ENCODE results near the gene PDCD1. TPM values are rescaled to one million over a fixed set of nuclear protein-coding genes. Genes with fewer than 3 reads are reported as not detected.

Gene PDCD1
- total and polyA plus RNA-seq, 2 donors (not counting 1 experiment from before 2014, with no cell fraction given): 0.28 to 1.3 TPM

DNA sequence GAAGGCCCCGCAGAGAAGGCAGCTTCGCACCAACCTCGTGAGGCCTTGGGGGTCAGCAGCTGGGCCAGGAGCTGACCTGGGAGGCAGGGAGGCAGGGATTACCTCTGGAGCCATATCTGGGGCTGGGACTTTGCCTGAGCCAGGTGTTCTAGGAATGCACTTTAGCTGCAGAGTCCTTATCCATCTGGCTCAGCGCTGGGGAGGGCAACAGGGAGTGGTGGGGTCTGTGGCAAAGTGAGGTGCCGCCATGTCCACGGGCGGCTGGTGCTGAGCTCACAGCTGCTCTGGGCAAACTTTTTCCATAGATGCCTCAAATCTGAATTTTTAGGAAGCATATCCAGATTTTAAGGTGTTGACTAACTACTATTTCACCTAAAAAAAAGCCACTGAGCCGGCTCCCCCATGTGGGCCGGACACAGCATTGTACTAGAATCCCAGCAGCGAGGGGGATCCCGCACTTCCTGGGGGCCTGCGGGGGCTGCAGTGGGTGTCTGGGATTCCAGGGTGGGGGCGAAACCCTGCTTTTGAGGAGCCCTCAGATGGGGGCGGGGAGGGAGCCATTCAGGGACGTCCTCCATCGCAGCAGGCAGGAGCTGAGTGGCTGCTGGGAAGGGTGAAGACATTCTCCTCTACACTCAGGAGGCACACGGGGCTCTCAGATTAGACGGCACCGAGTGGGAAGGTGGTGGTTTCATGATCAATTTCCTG, 45.5 kb upstream of the PDCD1 start:
- 91% methylated on average over 11 of the region's 19 CpGs for WGBS (ENCODE audit: insufficient coverage)
- H3K4me2 ChIP-seq (replicated peaks; ENCODE audit: low read depth, low read length, poor library complexity, severe bottlenecking): no peak overlapping the region
- H4K20me1 ChIP-seq (ENCODE audit: control insufficient read depth, insufficient read depth, low read length, poor library complexity, severe bottlenecking): peaks cover 45% of the 10 kb centered on the region
- no peak overlapping the region for H2AFZ ChIP-seq (ENCODE audit: insufficient read depth, low read depth, low read length, poor library complexity, severe bottlenecking)
- no peaks in the 10 kb centered on the region for H3K9me3 Mint-ChIP-seq (ENCODE audit: insufficient read depth)
- no peak overlapping the region for H3K27ac Mint-ChIP-seq
- ChIA-PET POLR2A (no interaction called here), CTCF (no interaction called here)
- H3K4me1 Mint-ChIP-seq: peaks cover 6% of the 10 kb centered on the region
- TF ChIP-seq, protein P1, sequence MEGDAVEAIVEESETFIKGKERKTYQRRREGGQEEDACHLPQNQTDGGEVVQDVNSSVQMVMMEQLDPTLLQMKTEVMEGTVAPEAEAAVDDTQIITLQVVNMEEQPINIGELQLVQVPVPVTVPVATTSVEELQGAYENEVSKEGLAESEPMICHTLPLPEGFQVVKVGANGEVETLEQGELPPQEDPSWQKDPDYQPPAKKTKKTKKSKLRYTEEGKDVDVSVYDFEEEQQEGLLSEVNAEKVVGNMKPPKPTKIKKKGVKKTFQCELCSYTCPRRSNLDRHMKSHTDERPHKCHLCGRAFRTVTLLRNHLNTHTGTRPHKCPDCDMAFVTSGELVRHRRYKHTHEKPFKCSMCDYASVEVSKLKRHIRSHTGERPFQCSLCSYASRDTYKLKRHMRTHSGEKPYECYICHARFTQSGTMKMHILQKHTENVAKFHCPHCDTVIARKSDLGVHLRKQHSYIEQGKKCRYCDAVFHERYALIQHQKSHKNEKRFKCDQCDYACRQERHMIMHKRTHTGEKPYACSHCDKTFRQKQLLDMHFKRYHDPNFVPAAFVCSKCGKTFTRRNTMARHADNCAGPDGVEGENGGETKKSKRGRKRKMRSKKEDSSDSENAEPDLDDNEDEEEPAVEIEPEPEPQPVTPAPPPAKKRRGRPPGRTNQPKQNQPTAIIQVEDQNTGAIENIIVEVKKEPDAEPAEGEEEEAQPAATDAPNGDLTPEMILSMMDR (IDR thresholded peaks at IDR 0.05): no peak
- TF ChIP-seq EZH2 (IDR thresholded peaks at IDR 0.05; ENCODE audit: borderline replicate concordance, insufficient read depth, low read depth, low read length, poor library complexity, severe bottlenecking): no peak
- no peaks in the 10 kb centered on the region for H3K27me3 ChIP-seq (replicated peaks in 1 of 4; ENCODE audit: control extremely low read depth in 1 of 4, control insufficient read depth in 3 of 4, insufficient read depth in 4 of 4, low read length in 3 of 4)
- peaks cover 0 to 6% of the 10 kb centered on the region in 2 donors for H3K4me1 ChIP-seq (ENCODE audit: control insufficient read depth in 2 of 2, insufficient read depth in 2 of 2, low read length in 2 of 2)
- no peak overlapping the region for H3K27ac ChIP-seq (ENCODE audit: low read length in 2 of 2)
- no peak overlapping the region for H3K4me3 Mint-ChIP-seq
- H3K9ac ChIP-seq (ENCODE audit: low read length): no peak overlapping the region
- ATAC-seq (ENCODE audit: low read depth) (no peak), DNase-seq (no peak)
- H3K36me3 ChIP-seq (replicated peaks in 1 of 2; ENCODE audit: control extremely low read depth in 1 of 2, control insufficient read depth in 1 of 2, extremely low read depth in 1 of 2, insufficient read depth in 2 of 2, low read length in 1 of 2): peaks cover 0 to 5% of the 10 kb centered on the region in 2 experiments
- no peak overlapping the region for H3K4me3 ChIP-seq (ENCODE audit: control extremely low read depth in 1 of 5, extremely low read depth in 1 of 5, insufficient read depth in 1 of 5, low read depth in 2 of 5, low read length in 4 of 5)
- intact Hi-C loops (cut with micrococcal nuclease): no loop called here
- H3K27me3 Mint-ChIP-seq: no peaks in the 10 kb centered on the region
- H3K9me3 ChIP-seq (ENCODE audit: control extremely low read depth in 1 of 3, control insufficient read depth in 2 of 3, insufficient read depth in 1 of 3, low read length in 2 of 3): no peaks in the 10 kb centered on the region
- H3K79me2 ChIP-seq (ENCODE audit: control insufficient read depth, insufficient read depth, low read length): peaks cover 36% of the 10 kb centered on the region

DNA sequence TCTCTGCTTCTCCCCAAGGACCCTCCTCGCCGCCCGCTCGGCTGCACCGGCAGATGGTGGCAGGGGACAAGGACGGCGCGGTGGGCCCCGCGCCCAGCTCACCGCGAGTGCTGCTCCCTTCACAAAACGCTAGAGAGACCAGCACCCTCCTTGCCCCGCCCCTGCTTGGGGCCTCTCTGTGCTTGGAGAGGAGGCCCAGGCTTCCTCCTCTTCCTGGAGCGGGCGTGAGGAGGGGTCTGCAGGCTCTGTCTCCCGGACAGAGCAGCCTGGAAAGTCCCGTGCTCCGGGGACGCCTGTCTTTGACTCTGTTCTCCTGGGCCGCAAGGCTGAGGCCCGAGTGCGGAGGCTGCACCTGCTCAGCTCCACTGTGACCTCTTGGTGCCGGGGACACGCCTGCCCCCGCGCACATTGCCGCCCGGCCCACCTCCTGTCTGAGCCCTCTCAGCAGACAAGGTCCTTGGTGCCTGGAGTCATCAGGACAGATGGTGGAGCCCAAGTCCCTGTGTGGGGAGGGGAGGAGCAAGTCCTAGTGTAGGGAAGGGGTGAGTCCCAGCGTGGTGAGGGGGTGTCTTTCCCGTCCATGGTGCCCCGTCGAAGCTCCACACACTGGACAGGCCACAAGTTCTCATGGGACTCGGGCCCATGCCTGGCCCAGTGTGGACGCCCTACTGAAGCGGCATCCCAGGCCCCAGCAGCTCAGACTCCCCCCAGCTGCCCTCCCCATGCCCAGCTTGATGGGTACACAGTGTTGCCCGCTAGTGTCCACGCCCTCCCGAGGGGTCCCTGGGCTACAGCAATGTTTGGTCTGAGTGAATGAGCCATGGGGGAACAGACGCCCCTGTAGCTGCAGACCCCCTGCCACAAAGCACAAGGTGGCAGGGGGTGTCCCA, 44.7 kb upstream of the PDCD1 start:
- peaks cover 0 to 6% of the 10 kb centered on the region in 2 donors for H3K4me1 ChIP-seq (ENCODE audit: control insufficient read depth in 2 of 2, insufficient read depth in 2 of 2, low read length in 2 of 2)
- H3K27me3 ChIP-seq (replicated peaks in 1 of 4; ENCODE audit: control extremely low read depth in 1 of 4, control insufficient read depth in 3 of 4, insufficient read depth in 4 of 4, low read length in 3 of 4): no peaks in the 10 kb centered on the region
- intact Hi-C loops (cut with micrococcal nuclease): no loop called here
- H3K27me3 Mint-ChIP-seq: no peaks in the 10 kb centered on the region
- H3K4me2 ChIP-seq (replicated peaks; ENCODE audit: low read depth, low read length, poor library complexity, severe bottlenecking): no peak overlapping the region
- no peak for TF ChIP-seq EZH2 (IDR thresholded peaks at IDR 0.05; ENCODE audit: borderline replicate concordance, insufficient read depth, low read depth, low read length, poor library complexity, severe bottlenecking)
- TF ChIP-seq, protein P1 (IDR thresholded peaks at IDR 0.05): no peak
- ChIA-PET POLR2A (no interaction called here), CTCF (no interaction called here)
- no peak overlapping the region for H2AFZ ChIP-seq (ENCODE audit: insufficient read depth, low read depth, low read length, poor library complexity, severe bottlenecking)
- H3K4me3 ChIP-seq (ENCODE audit: control extremely low read depth in 1 of 5, extremely low read depth in 1 of 5, insufficient read depth in 1 of 5, low read depth in 2 of 5, low read length in 4 of 5): no peak overlapping the region
- ATAC-seq (ENCODE audit: low read depth) (no peak), DNase-seq (no peak)
- no peak overlapping the region for H3K4me3 Mint-ChIP-seq
- WGBS (ENCODE audit: insufficient coverage): 99% methylated on average over 39 of the region's 40 CpGs
- H3K27ac Mint-ChIP-seq: no peak overlapping the region
- H3K27ac ChIP-seq (ENCODE audit: low read length in 2 of 2): no peak overlapping the region
- H3K79me2 ChIP-seq (ENCODE audit: control insufficient read depth, insufficient read depth, low read length): peaks cover 32% of the 10 kb centered on the region
- H4K20me1 ChIP-seq (ENCODE audit: control insufficient read depth, insufficient read depth, low read length, poor library complexity, severe bottlenecking): peaks cover 39% of the 10 kb centered on the region
- H3K9me3 ChIP-seq (ENCODE audit: control extremely low read depth in 1 of 3, control insufficient read depth in 2 of 3, insufficient read depth in 1 of 3, low read length in 2 of 3): no peaks in the 10 kb centered on the region
- peaks cover 0 to 5% of the 10 kb centered on the region in 2 experiments for H3K36me3 ChIP-seq (replicated peaks in 1 of 2; ENCODE audit: control extremely low read depth in 1 of 2, control insufficient read depth in 1 of 2, extremely low read depth in 1 of 2, insufficient read depth in 2 of 2, low read length in 1 of 2)
- H3K9ac ChIP-seq (ENCODE audit: low read length): no peak overlapping the region
- H3K4me1 Mint-ChIP-seq: peaks cover 6% of the 10 kb centered on the region
- no peaks in the 10 kb centered on the region for H3K9me3 Mint-ChIP-seq (ENCODE audit: insufficient read depth)
